GM23248 (cell line): ENCODE data around the gene ARHGEF10L.

Experiments
- EZH2 ChIP-seq: fragments of 200-600 bp; sonication (generic); IDR thresholded peaks from 2 replicates; pipeline ENCODE4 v1.6.1; 2018; ENCODE audit warnings: antibody characterized with exemption, mild to moderate bottlenecking; ENCODE audit not compliant: insufficient read depth, poor library complexity, severe bottlenecking
- EZH2phosphoT487 ChIP-seq: fragments of 200-600 bp; sonication (generic); IDR thresholded peaks from 2 replicates; pipeline ENCODE4 v1.6.1; 2018; ENCODE audit warnings: antibody characterized with exemption, moderate library complexity, mild to moderate bottlenecking, low read depth; ENCODE audit not compliant: insufficient read depth

DNA sequence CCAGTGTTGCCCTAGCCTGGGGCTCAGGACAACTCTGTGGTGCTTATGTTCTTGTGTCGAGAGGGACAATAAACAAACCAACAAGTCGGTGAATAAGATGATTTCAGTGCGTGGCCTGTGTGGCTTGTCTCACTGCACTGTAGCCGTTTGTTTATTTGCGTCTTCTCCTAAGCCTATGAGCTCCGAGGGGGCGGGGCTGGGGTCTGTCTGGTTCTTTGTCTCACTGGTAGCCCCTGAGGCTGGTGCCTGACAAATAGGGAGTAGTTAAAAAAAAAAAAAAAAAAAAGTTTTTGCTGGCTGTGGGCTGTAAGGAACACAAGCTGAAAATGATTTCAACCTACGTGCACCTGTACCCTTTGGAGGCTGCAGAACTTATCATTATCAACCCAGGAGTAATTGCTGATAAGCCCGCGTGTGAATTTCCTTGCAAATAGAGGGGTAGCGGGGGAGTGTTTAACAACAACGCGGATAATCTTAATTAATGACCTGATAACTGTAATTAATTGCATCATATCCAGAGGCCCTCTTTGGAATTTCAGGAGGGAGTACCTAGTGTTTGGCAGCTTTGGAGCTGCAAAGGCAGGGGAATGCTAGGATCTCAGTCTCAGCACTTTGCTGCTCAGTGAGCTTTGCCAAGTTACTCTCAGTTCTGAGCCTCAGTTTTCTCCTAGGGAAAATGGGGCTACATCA, 925 bp upstream of the ARHGEF10L start:
- TF ChIP-seq EZH2phosphoT487: no peak
- no peak for TF ChIP-seq EZH2
